ENCODE results near the gene USP19. TPM values are rescaled to one million over a fixed set of nuclear protein-coding genes. Genes with fewer than 3 reads are reported as not detected.

Gene USP19
- total RNA-seq, 2 donors from 2014 or later: 51.4 to 56.6 TPM

DNA sequence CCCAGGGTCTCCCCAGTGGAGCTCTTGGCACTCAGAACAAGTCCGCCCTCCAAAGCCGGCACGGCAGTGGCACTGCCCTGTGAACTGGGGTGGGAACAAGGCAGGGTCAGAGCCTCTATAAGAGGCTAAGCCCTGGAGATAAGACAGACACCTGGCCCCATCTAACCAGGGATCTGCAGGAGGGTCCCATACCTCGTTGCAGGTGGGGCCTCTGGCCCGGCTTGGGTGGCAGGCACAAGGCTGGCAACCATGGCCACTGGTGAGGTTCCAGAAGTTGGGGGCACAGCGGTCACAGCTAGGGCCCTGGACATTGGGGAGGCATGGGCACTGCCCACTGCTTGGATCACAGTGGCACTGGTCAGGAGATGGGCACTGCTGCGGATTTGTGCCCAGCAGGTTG, 3.6 kb upstream of the USP19 start:
- H3K36me3 Mint-ChIP-seq (ENCODE audit: low read depth): no peaks in the 10 kb centered on the region
- H3K4me1 Mint-ChIP-seq: peaks cover 13% of the 10 kb centered on the region
- no peak overlapping the region for H3K4me3 Mint-ChIP-seq
- no peaks in the 10 kb centered on the region for H3K27me3 Mint-ChIP-seq
- DNase-seq (no peak), ATAC-seq (no peak)
- H3K9me3 ChIP-seq (ENCODE audit: control insufficient read depth, low read length, poor library complexity, severe bottlenecking): no peaks in the 10 kb centered on the region
- no peak overlapping the region for H3K27ac Mint-ChIP-seq

DNA sequence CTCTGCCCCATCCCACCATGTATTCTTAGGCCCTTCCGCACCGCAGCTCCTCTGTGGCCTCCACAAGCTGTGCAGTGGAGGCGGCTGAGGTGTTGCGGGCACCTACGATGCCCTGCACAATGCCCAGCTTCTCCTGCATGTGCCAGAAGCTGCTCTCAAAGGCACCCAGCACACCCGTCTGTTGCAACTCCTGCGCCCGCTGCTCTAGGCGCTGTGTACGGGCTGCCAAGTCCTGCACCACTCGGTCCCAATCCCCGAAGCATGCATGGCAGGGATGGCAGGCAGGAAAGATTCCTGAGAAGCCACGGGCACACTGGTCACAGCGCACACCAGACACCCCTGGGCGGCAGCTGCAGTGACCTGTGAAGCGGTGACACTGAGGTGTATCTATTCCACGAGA, 3.1 kb upstream of the USP19 start:
- Mint-ChIP-seq H3K4me1 (peaks cover 14% of the 10 kb centered on the region), H3K27me3 (no peaks in the 10 kb centered on the region), H3K36me3 (ENCODE audit: low read depth) (peaks cover 2% of the 10 kb centered on the region), H3K4me3 (no peak overlapping the region), H3K27ac (no peak overlapping the region)
- DNase-seq: no peak
- no peak for ATAC-seq
- H3K9me3 ChIP-seq (ENCODE audit: control insufficient read depth, low read length, poor library complexity, severe bottlenecking): no peaks in the 10 kb centered on the region

DNA sequence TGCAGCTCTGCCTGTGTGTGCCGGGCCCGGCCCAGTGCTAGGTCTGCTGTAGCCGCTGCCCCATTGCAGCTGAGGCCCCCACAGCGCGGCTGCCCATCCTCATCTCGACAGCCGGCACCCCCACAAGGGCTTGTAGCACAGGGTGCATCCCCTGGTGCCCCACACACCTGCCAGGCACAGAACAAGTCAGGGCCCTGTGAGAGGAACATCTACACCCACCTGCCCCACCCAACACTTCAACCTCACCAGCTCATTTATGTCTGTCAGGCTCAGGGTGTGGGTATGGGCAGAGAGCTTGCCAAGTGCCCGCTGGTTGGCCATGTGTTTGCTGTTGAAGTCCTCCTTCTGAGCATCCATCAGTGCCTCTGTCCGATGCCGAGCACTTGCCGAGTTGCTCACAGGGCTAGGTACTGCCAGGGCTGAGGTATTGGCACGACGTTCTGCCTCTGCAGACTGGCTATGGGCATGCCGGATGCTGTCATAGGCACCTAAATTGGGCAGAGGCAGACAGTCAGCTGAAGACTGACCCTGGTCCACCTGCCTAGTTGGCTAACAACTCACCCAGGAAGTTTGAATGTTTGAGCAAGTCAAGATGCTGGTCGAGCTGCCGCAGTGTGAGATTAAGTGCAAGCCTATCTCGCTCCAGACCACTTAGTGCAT, 2.4 kb upstream of the USP19 start:
- H3K9me3 ChIP-seq (ENCODE audit: control insufficient read depth, low read length, poor library complexity, severe bottlenecking): no peaks in the 10 kb centered on the region
- H3K4me3 Mint-ChIP-seq: no peak overlapping the region
- peaks cover 14% of the 10 kb centered on the region for H3K4me1 Mint-ChIP-seq
- ATAC-seq (no peak), DNase-seq (no peak)
- H3K27me3 Mint-ChIP-seq: no peaks in the 10 kb centered on the region
- H3K27ac Mint-ChIP-seq: no peak overlapping the region
- peaks cover 2% of the 10 kb centered on the region for H3K36me3 Mint-ChIP-seq (ENCODE audit: low read depth)

DNA sequence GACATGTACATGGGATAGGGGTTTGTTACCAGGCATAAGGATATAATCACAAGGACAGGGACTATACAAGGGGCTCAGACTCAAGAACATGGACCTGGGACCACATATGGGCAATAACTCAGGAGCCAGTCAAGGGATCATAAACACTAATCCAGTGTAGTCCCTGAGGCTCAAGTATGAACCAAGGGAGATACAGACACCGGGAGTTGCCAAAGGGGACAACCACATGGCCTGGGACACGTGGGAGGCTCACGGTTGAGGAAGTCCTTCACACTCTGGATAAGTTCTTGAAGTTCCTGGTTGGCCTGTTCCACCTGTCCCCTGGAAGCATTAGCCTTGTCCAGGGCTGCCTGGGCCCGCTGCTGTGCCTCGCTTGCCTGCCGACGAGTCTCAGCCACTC, 1.8 kb upstream of the USP19 start:
- H3K4me3 Mint-ChIP-seq: no peak overlapping the region

DNA sequence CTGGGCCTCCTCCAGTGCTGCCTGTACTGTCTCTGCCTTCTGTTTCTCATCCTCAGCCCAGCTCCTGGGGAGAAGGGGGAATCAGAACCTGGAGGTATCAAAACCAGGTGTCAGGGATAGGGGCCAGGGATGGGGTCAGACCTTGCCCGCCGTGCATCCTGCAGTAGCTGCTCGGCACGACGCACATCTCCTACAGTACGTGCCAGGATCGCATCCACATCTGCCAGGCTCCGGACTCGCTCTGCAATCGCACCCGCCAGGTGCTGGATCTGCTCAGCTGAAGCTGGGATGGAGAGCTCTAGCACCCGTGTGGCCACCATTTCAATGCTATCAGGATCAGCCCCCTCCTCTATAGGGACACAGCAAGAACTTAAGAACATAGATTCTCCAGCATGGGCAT, 1.4 kb upstream of the USP19 start:
- H3K9me3 ChIP-seq (ENCODE audit: control insufficient read depth, low read length, poor library complexity, severe bottlenecking): no peaks in the 10 kb centered on the region
- no peak for ATAC-seq
- Mint-ChIP-seq H3K36me3 (ENCODE audit: low read depth) (peaks cover 2% of the 10 kb centered on the region), H3K27ac (peak overlapping the region; percentile 87), H3K4me1 (peaks cover 14% of the 10 kb centered on the region), H3K27me3 (no peaks in the 10 kb centered on the region), H3K4me3 (no peak overlapping the region)
- DNase-seq: no peak

More for the DNA sequence above, 1.8 kb upstream of the USP19 start:
- H3K4me1 Mint-ChIP-seq: peaks cover 14% of the 10 kb centered on the region
- no peak for DNase-seq
- ATAC-seq: no peak
- peak overlapping the region; percentile 87 for H3K27ac Mint-ChIP-seq
- H3K27me3 Mint-ChIP-seq: no peaks in the 10 kb centered on the region
- H3K9me3 ChIP-seq (ENCODE audit: control insufficient read depth, low read length, poor library complexity, severe bottlenecking): no peaks in the 10 kb centered on the region
- H3K36me3 Mint-ChIP-seq (ENCODE audit: low read depth): peaks cover 2% of the 10 kb centered on the region

DNA sequence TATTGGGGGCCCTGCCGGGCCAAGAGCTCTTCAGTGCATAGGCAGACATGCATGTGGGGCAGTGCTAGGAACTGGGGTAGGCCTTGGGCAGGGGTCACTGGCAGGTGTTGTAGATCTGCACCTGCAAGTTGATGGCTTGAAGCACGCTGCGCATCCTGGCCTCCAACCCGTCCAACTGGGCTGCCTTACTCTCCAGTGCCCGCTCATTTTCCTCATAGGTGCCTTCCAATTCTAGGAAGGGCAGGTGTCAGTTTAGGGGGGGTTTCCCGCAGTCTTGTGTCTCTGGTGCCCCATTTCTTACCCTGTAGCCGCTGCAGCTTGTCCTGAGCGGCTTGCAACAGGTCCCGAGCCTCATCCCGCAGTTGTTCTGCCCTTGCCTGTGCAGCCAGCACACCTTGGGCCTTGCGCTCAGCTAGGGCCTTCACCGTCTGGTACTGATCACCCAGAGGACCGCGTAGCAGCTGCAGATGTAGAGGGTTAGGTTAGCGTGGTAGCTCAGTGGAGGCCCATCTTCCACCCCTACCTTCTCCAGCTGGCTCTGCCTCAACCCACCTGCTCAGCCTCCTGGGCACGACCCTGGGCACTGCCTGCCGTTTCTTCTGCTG, 611 bp upstream of the USP19 start:
- Mint-ChIP-seq H3K36me3 (ENCODE audit: low read depth) (peaks cover 2% of the 10 kb centered on the region), H3K27me3 (no peaks in the 10 kb centered on the region), H3K4me3 (peak overlapping the region; percentile 88), H3K27ac (peak overlapping the region; percentile 87), H3K4me1 (peaks cover 14% of the 10 kb centered on the region)
- H3K9me3 ChIP-seq (ENCODE audit: control insufficient read depth, low read length, poor library complexity, severe bottlenecking): no peaks in the 10 kb centered on the region
- DNase-seq: no peak
- no peak for ATAC-seq

DNA sequence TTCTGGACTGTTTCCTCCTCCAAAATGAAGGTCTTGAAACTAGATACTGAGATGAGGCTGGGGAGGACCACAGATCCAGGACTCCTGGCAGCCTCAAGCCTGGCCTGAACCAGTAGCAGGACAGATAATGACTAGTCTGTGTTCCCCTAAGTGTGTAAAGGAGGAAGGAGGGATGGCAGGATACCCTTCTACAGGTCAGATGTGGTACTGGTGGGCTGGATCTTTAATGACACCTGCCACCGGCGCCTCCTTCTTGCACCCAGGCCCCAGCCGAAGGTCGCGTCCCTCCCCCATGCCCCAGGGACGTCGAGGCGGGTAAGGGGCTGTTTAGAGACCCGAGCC, 556 bp downstream of the USP19 start:
- Mint-ChIP-seq H3K27me3 (no peaks in the 10 kb centered on the region), H3K4me1 (peaks cover 14% of the 10 kb centered on the region), H3K36me3 (ENCODE audit: low read depth) (peaks cover 2% of the 10 kb centered on the region), H3K4me3 (peak overlapping the region; percentile 88), H3K27ac (peak overlapping the region; percentile 87)
- no peak for DNase-seq
- H3K9me3 ChIP-seq (ENCODE audit: control insufficient read depth, low read length, poor library complexity, severe bottlenecking): no peaks in the 10 kb centered on the region
- no peak for ATAC-seq

DNA sequence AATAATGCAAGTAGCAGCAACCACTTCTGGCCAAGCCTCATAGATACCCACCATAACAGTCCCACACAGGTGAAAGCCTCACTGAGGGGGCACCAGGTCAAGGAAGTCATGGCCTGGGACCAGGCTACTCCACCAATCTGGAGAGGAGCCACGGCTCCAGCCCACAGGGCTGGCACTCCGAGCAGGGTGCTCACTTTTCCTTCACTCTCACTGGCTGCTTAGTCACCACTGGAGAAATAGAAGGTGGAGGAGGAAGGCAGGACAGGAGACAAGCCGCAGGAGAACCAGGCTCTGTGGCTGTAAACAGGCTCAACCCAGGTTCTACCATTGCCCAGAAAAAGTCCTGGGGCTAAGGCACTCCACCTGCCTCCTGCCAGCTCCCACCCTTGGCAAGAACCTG, 1.2 kb downstream of the USP19 start:
- peaks cover 14% of the 10 kb centered on the region for H3K4me1 Mint-ChIP-seq
- H3K27ac Mint-ChIP-seq: peak overlapping the region; percentile 87
- H3K4me3 Mint-ChIP-seq: peak overlapping the region; percentile 88
- no peaks in the 10 kb centered on the region for H3K9me3 ChIP-seq (ENCODE audit: control insufficient read depth, low read length, poor library complexity, severe bottlenecking)
- no peaks in the 10 kb centered on the region for H3K27me3 Mint-ChIP-seq
- DNase-seq (no peak), ATAC-seq (no peak)
- H3K36me3 Mint-ChIP-seq (ENCODE audit: low read depth): peaks cover 2% of the 10 kb centered on the region

DNA sequence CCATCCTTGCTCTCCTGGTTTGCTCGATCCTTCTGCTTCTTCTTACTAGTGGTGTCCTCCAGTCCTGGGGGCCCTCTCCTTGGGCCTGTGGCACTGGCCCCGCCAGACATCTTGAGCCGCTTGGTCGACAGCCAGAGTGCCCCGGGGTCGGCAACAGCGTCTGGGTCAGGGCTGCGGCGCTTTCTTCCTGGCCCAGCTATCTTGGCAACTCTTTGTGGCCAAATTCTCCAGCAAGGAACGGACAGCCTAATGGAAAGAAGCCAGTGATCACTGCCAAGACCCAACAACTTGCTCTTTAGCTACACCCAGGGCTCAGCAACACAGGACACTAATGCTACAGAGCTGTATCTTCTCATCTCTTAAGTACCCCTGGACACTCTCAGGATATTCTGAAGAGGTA, 1.6 kb downstream of the USP19 start:
- DNase-seq (no peak), ATAC-seq (no peak)
- H3K9me3 ChIP-seq (ENCODE audit: control insufficient read depth, low read length, poor library complexity, severe bottlenecking): no peaks in the 10 kb centered on the region
- Mint-ChIP-seq H3K4me1 (peaks cover 14% of the 10 kb centered on the region), H3K27ac (peak overlapping the region; percentile 87), H3K36me3 (ENCODE audit: low read depth) (peaks cover 2% of the 10 kb centered on the region), H3K4me3 (no peak overlapping the region), H3K27me3 (no peaks in the 10 kb centered on the region)

DNA sequence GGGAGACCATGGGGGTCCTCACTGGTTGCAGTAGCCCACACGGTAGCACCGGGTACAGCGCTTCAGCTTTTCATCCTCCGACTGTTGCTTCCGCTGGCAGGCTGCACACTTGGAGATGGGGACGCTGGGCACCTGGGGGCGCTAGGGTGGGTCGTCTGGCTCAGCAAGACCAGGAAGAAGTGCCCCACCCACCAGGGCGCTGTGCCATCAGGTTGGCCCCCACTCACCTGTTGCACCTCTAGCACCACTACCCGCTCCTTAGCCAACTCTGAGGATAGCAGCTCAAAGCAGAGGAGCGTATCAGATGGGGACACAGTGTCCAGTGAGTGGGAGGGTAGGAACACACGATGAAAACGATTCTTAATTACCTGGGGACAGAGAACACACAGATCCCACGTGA, 8.4 kb downstream of the USP19 start:
- DNase-seq (no peak), ATAC-seq (no peak)
- no peaks in the 10 kb centered on the region for H3K9me3 ChIP-seq (ENCODE audit: control insufficient read depth, low read length, poor library complexity, severe bottlenecking)
- no peak overlapping the region for H3K4me3 Mint-ChIP-seq
- no peaks in the 10 kb centered on the region for H3K27me3 Mint-ChIP-seq
- peaks cover 9% of the 10 kb centered on the region for H3K36me3 Mint-ChIP-seq (ENCODE audit: low read depth)
- H3K4me1 Mint-ChIP-seq: peaks cover 2% of the 10 kb centered on the region
- peak overlapping the region; percentile 19 for H3K27ac Mint-ChIP-seq

DNA sequence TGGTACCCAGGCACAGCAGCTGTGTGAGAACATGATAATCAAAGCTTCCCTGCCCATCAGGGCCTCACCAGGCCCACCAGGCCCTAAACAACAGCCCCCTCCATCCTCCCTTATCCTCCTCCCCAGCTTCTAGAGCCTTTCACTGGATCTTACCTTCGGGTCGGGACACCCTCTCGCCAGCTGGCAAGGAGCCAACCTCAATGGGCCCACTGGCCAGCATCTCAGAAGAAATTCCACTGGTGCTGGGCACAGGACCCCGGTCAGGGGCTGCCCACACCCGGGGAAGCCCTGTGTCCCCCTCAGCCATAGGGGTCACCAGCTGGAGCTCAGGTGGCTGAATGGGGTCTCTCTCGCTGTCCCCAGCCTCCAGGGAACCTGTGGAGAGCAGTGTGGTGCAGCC, 9.3 kb downstream of the USP19 start:
- Mint-ChIP-seq H3K27ac (no peak overlapping the region), H3K27me3 (no peaks in the 10 kb centered on the region), H3K4me1 (peaks cover 2% of the 10 kb centered on the region), H3K36me3 (ENCODE audit: low read depth) (peaks cover 9% of the 10 kb centered on the region), H3K4me3 (no peak overlapping the region)
- DNase-seq (no peak), ATAC-seq (no peak)
- no peaks in the 10 kb centered on the region for H3K9me3 ChIP-seq (ENCODE audit: control insufficient read depth, low read length, poor library complexity, severe bottlenecking)

DNA sequence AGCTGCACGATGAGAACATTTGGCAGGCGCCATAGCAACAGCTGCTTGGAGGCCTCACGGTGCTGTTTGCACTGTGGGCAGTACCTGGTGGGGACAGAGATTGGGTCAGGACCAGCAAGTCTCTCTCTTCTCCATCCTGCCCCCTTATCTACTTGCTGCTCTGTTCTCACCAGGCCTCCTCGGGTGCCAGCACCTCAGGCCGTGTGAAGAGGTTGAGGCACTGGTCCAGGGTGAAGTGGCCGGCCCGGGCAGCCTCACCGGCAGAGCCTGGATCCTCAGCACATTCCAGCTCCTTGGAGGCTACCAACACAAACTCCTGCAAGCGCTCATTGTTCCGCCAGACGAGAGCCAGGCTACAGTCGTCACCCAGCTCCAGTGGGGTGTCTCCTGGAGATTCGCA, 9.8 kb downstream of the USP19 start:
- H3K4me3 Mint-ChIP-seq: no peak overlapping the region
- DNase-seq: no peak
- H3K27ac Mint-ChIP-seq: no peak overlapping the region
- no peaks in the 10 kb centered on the region for H3K9me3 ChIP-seq (ENCODE audit: control insufficient read depth, low read length, poor library complexity, severe bottlenecking)
- peaks cover 3% of the 10 kb centered on the region for H3K4me1 Mint-ChIP-seq
- peaks cover 9% of the 10 kb centered on the region for H3K36me3 Mint-ChIP-seq (ENCODE audit: low read depth)
- no peak for ATAC-seq
- H3K27me3 Mint-ChIP-seq: no peaks in the 10 kb centered on the region

DNA sequence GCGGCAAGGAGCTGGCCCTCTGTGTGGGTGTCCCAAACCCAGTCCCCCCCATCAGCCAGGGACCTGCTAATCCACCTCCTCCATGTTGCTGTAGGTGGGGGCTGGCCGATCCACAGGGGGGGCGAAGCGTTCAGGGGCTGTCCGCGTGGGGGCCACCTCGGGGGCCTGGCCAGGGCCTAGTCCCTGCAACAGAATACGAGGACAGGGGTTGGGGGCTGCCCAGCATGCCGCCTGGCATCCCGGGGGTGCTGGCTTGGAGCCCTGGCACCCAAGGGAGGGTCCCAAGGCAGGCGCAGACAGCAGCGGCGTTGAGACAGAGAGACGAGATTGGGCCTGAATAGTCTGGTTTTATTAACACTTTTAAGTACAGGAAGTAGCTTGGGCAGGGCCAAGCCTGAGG, 12.3 kb downstream of the USP19 start:
- no peak overlapping the region for H3K4me3 Mint-ChIP-seq
- DNase-seq: no peak
- peaks cover 20% of the 10 kb centered on the region for H3K4me1 Mint-ChIP-seq
- H3K27me3 Mint-ChIP-seq: no peaks in the 10 kb centered on the region
- peaks cover 9% of the 10 kb centered on the region for H3K36me3 Mint-ChIP-seq (ENCODE audit: low read depth)
- ATAC-seq: no peak
- no peak overlapping the region for H3K27ac Mint-ChIP-seq
- H3K9me3 ChIP-seq (ENCODE audit: control insufficient read depth, low read length, poor library complexity, severe bottlenecking): no peaks in the 10 kb centered on the region

All from T-helper 17 cell (primary cell).